Measurements from ENCODE around the gene DNAH7. TPM values are rescaled to one million over a fixed set of nuclear protein-coding genes. Genes with fewer than 3 reads are reported as not detected.

Gene DNAH7
- total RNA-seq, 5 donors from 2014 or later (not counting 1 experiment from before 2014, with no cell fraction given): 0.03 TPM; not detected in 4

DNA sequence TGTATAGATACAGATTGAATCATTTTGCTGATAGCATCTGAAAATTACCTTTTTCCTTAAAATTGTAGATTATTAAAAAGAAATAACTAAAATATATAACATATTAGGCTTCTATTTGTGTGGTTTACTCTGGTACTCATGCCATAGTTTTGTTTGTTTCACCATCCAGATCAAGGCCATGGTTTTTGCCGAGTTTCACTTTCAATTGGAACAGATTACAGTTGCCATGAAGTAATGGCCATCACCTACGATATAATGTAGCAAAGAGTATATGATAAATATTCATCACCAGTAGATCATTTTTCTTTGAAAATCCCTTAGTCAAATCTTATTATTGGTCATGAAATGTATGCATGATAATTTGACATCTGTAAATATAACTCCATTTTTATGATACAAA lies 11.9 kb upstream of the DNAH7 start:
- H3K27ac Mint-ChIP-seq: peak overlapping the region; percentile 3 to 87

GRCh38 chr2:196079052-196079451 lies 10.4 kb upstream of the DNAH7 start:
- no peaks in the 10 kb centered on the region for H3K27me3 ChIP-seq (replicated peaks in 1 of 2; ENCODE audit: control insufficient read depth in 2 of 2, extremely low read depth in 1 of 2, insufficient read depth in 2 of 2, low read length in 1 of 2)
- peaks cover 29 to 33% (median 32%) of the 10 kb centered on the region in 3 donors for H3K4me1 Mint-ChIP-seq
- H3K36me3 ChIP-seq (ENCODE audit: control insufficient read depth in 2 of 2, extremely low read depth in 1 of 2, insufficient read depth in 1 of 2, low read length in 1 of 2): no peaks in the 10 kb centered on the region
- ChIA-PET CTCF (interaction anchor here (0.7 to 5.9 kb wide), 26 partner anchors 11 to 375 kb away, joined by 3 to 68 read pairs (median 8); partner anchors contain the start of gene DNAH7 (in 1 of the 2)), POLR2A (interaction anchor here in 1 of 2 donors (0.5 kb wide), 1 partner anchor 66 kb away, joined by 4 read pairs; no protein-coding TSS in a partner anchor)
- no peak overlapping the region for H3K27ac ChIP-seq (ENCODE audit: low read length)
- H3K4me1 ChIP-seq (ENCODE audit: control insufficient read depth in 1 of 2, extremely low read depth in 1 of 2, insufficient read depth in 2 of 2, low read length in 2 of 2): peaks cover 0 to 4% of the 10 kb centered on the region in 2 experiments
- no peaks in the 10 kb centered on the region for H3K9me3 ChIP-seq
- no peak for ATAC-seq (replicated peaks in 1 of 4)
- H3K27me3 Mint-ChIP-seq: no peaks in the 10 kb centered on the region
- peak overlapping the region in 1 of 2 donors; percentile 13 for H3K27ac Mint-ChIP-seq
- no CpG with 5 or more reads among the region's 1 CpG for WGBS (ENCODE audit: insufficient coverage)
- H3K4me3 Mint-ChIP-seq: no peak overlapping the region
- H3K9me3 Mint-ChIP-seq: peaks cover 7 to 15% (median 9%) of the 10 kb centered on the region in 3 donors
- H3K4me3 ChIP-seq (ENCODE audit: control insufficient read depth in 1 of 2, extremely low read depth in 1 of 2, low read length in 1 of 2): no peak overlapping the region
- DNase-seq: no peak
- peaks cover 15% of the 10 kb centered on the region for H3K36me3 Mint-ChIP-seq

More for the DNA sequence above, 11.9 kb upstream of the DNAH7 start:
- Histone ChIP-seq H3K36me3 (ENCODE audit: control insufficient read depth in 2 of 2, extremely low read depth in 1 of 2, insufficient read depth in 1 of 2, low read length in 1 of 2) (no peaks in the 10 kb centered on the region), H3K4me1 (ENCODE audit: control insufficient read depth in 1 of 2, extremely low read depth in 1 of 2, insufficient read depth in 2 of 2, low read length in 2 of 2) (peaks cover 0 to 4% of the 10 kb centered on the region in 2 experiments), H3K27ac (ENCODE audit: low read length) (no peak overlapping the region), H3K4me3 (ENCODE audit: control insufficient read depth in 1 of 2, extremely low read depth in 1 of 2, low read length in 1 of 2) (no peak overlapping the region), H3K9me3 (no peaks in the 10 kb centered on the region), H3K27me3 (replicated peaks in 1 of 2; ENCODE audit: control insufficient read depth in 2 of 2, extremely low read depth in 1 of 2, insufficient read depth in 2 of 2, low read length in 1 of 2) (no peaks in the 10 kb centered on the region)
- Mint-ChIP-seq H3K4me1 (peaks cover 25 to 32% (median 29%) of the 10 kb centered on the region in 3 donors), H3K36me3 (peaks cover 15% of the 10 kb centered on the region), H3K4me3 (peak overlapping the region; percentile 40 to 59 (median 52)), H3K9me3 (peaks cover 15 to 24% (median 15%) of the 10 kb centered on the region in 3 donors), H3K27me3 (no peaks in the 10 kb centered on the region)
- ChIA-PET POLR2A (no interaction called here), CTCF (interaction anchor here (1.5 to 5.9 kb wide), 5 partner anchors 13 to 256 kb away, joined by 3 to 68 read pairs (median 34); partner anchors contain the start of gene DNAH7 (in 1 of the 2))
- WGBS (ENCODE audit: insufficient coverage): no CpG with 5 or more reads among the region's 2 CpGs
- DNase-seq (no peak), ATAC-seq (replicated peaks in 1 of 4) (no peak)

DNA sequence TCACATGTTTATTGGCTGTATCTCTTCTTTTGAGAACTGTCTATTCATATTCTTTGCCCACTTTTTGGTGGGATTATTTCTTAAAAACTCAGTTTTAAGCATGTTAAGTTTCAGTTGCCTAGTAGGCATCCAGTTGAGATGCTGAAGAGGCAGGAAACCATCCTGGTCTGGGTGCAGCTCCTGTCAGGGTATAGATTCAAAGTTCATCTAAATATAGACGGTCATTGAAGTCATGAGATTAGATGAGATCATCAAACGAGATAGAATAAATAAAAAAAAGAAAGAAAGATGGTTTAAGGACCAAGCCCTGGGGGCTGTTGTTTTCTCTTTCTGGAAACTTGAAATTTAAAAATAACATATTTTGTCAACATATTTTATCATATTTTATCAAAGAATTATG lies 9.2 kb upstream of the DNAH7 start:
- H3K27ac Mint-ChIP-seq: no peak overlapping the region
- ATAC-seq (replicated peaks in 1 of 4): no peak
- H3K27me3 Mint-ChIP-seq: no peaks in the 10 kb centered on the region
- H3K9me3 ChIP-seq: no peaks in the 10 kb centered on the region
- H3K9me3 Mint-ChIP-seq: peaks cover 3 to 8% (median 6%) of the 10 kb centered on the region in 3 donors
- no peak for DNase-seq
- no peak overlapping the region for H3K4me3 ChIP-seq (ENCODE audit: control insufficient read depth in 1 of 2, extremely low read depth in 1 of 2, low read length in 1 of 2)
- no peaks in the 10 kb centered on the region for H3K36me3 ChIP-seq (ENCODE audit: control insufficient read depth in 2 of 2, extremely low read depth in 1 of 2, insufficient read depth in 1 of 2, low read length in 1 of 2)
- peaks cover 0 to 4% of the 10 kb centered on the region in 2 experiments for H3K4me1 ChIP-seq (ENCODE audit: control insufficient read depth in 1 of 2, extremely low read depth in 1 of 2, insufficient read depth in 2 of 2, low read length in 2 of 2)
- WGBS (ENCODE audit: insufficient coverage): no CpG with 5 or more reads among the region's 2 CpGs
- H3K27me3 ChIP-seq (replicated peaks in 1 of 2; ENCODE audit: control insufficient read depth in 2 of 2, extremely low read depth in 1 of 2, insufficient read depth in 2 of 2, low read length in 1 of 2): no peaks in the 10 kb centered on the region
- no peak overlapping the region for H3K27ac ChIP-seq (ENCODE audit: low read length)
- peaks cover 29 to 33% (median 32%) of the 10 kb centered on the region in 3 donors for H3K4me1 Mint-ChIP-seq
- peaks cover 10% of the 10 kb centered on the region for H3K36me3 Mint-ChIP-seq
- POLR2A ChIA-PET: no interaction called here
- CTCF ChIA-PET: interaction anchor here (0.6 to 5.9 kb wide), 42 partner anchors 8 to 379 kb away, joined by 3 to 68 read pairs (median 4); partner anchors contain the start of gene DNAH7 (in 2 of the 2)
- H3K4me3 Mint-ChIP-seq: no peak overlapping the region

GRCh38 chr2:196076778-196077568 lies 8.3 kb upstream of the DNAH7 start:
- H3K36me3 ChIP-seq (ENCODE audit: control insufficient read depth in 2 of 2, extremely low read depth in 1 of 2, insufficient read depth in 1 of 2, low read length in 1 of 2): no peaks in the 10 kb centered on the region
- Mint-ChIP-seq H3K27ac (no peak overlapping the region), H3K9me3 (no peaks in the 10 kb centered on the region), H3K4me1 (peaks cover 24 to 28% (median 27%) of the 10 kb centered on the region in 3 donors), H3K27me3 (no peaks in the 10 kb centered on the region), H3K36me3 (peaks cover 2% of the 10 kb centered on the region), H3K4me3 (no peak overlapping the region)
- no peak overlapping the region for H3K27ac ChIP-seq (ENCODE audit: low read length)
- H3K27me3 ChIP-seq (replicated peaks in 1 of 2; ENCODE audit: control insufficient read depth in 2 of 2, extremely low read depth in 1 of 2, insufficient read depth in 2 of 2, low read length in 1 of 2): no peaks in the 10 kb centered on the region
- H3K9me3 ChIP-seq: no peaks in the 10 kb centered on the region
- POLR2A ChIA-PET: no interaction called here
- CTCF ChIA-PET: interaction anchor here (0.6 to 5.9 kb wide), 23 partner anchors 8 to 585 kb away, joined by 3 to 68 read pairs (median 5); partner anchors contain the start of gene DNAH7 (in 2 of the 2)
- H3K4me3 ChIP-seq (ENCODE audit: control insufficient read depth in 1 of 2, extremely low read depth in 1 of 2, low read length in 1 of 2): no peak overlapping the region
- no CpG with 5 or more reads among the region's 5 CpGs for WGBS (ENCODE audit: insufficient coverage)
- peaks cover 0 to 4% of the 10 kb centered on the region in 2 experiments for H3K4me1 ChIP-seq (ENCODE audit: control insufficient read depth in 1 of 2, extremely low read depth in 1 of 2, insufficient read depth in 2 of 2, low read length in 2 of 2)
- DNase-seq: no peak
- no peak for ATAC-seq (replicated peaks in 1 of 4)

DNA sequence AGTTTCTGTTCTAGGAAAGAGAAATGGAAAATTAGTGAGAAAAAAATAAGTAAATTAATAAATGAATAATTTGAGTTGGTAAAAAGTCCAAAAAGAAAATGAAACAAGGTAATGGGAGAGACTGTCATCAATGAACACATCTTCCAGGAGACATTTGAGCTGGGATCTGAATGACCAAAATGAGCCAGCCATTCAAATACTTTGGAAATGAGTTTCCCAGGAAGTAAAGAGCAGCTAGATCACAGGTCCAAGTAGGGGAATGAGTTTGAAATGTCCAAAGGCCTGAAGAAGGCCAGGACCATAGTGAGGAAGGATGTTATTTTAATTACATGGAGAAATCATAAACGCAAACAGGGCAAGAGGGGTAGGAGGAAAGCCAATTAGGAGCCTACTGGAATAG lies 6.6 kb upstream of the DNAH7 start:
- no CpG with 5 or more reads among the region's 1 CpG for WGBS (ENCODE audit: insufficient coverage)
- DNase-seq: no peak

GRCh38 chr2:196074631-196075030 lies 6.0 kb upstream of the DNAH7 start:
- no peak for ATAC-seq (replicated peaks in 1 of 4)
- no peaks in the 10 kb centered on the region for H3K36me3 ChIP-seq (ENCODE audit: control insufficient read depth in 2 of 2, extremely low read depth in 1 of 2, insufficient read depth in 1 of 2, low read length in 1 of 2)
- Mint-ChIP-seq H3K27me3 (no peaks in the 10 kb centered on the region), H3K4me1 (peaks cover 11 to 15% (median 15%) of the 10 kb centered on the region in 3 donors), H3K4me3 (no peak overlapping the region), H3K27ac (no peak overlapping the region), H3K9me3 (no peaks in the 10 kb centered on the region), H3K36me3 (no peaks in the 10 kb centered on the region)
- H3K9me3 ChIP-seq: no peaks in the 10 kb centered on the region
- H3K27me3 ChIP-seq (replicated peaks in 1 of 2; ENCODE audit: control insufficient read depth in 2 of 2, extremely low read depth in 1 of 2, insufficient read depth in 2 of 2, low read length in 1 of 2): no peaks in the 10 kb centered on the region
- no peak overlapping the region for H3K4me3 ChIP-seq (ENCODE audit: control insufficient read depth in 1 of 2, extremely low read depth in 1 of 2, low read length in 1 of 2)
- CTCF ChIA-PET: interaction anchor here (0.6 to 1.3 kb wide), 6 partner anchors 84 to 379 kb away, joined by 3 to 6 read pairs (median 3); no protein-coding TSS in a partner anchor
- no peak overlapping the region for H3K27ac ChIP-seq (ENCODE audit: low read length)
- POLR2A ChIA-PET: interaction anchor here (0.6 to 0.7 kb wide), 4 partner anchors 10 to 1540 kb away, joined by 4 to 7 read pairs (median 6); no protein-coding TSS in a partner anchor
- DNase-seq: no peak
- H3K4me1 ChIP-seq (ENCODE audit: control insufficient read depth in 1 of 2, extremely low read depth in 1 of 2, insufficient read depth in 2 of 2, low read length in 2 of 2): peaks cover 0 to 4% of the 10 kb centered on the region in 2 experiments

More for the DNA sequence above, 6.6 kb upstream of the DNAH7 start:
- Mint-ChIP-seq H3K4me3 (no peak overlapping the region), H3K4me1 (peaks cover 17 to 21% (median 21%) of the 10 kb centered on the region in 3 donors), H3K9me3 (no peaks in the 10 kb centered on the region), H3K27me3 (no peaks in the 10 kb centered on the region), H3K27ac (peak overlapping the region in 1 of 2 donors; percentile 37), H3K36me3 (no peaks in the 10 kb centered on the region)
- CTCF ChIA-PET: interaction anchor here (0.6 to 1.3 kb wide), 3 partner anchors 69 to 273 kb away, joined by 3 to 4 read pairs (median 4); no protein-coding TSS in a partner anchor
- no peak overlapping the region for H3K27ac ChIP-seq (ENCODE audit: low read length)
- no peak overlapping the region for H3K4me3 ChIP-seq (ENCODE audit: control insufficient read depth in 1 of 2, extremely low read depth in 1 of 2, low read length in 1 of 2)
- H3K27me3 ChIP-seq (replicated peaks in 1 of 2; ENCODE audit: control insufficient read depth in 2 of 2, extremely low read depth in 1 of 2, insufficient read depth in 2 of 2, low read length in 1 of 2): no peaks in the 10 kb centered on the region
- POLR2A ChIA-PET: interaction anchor here in 1 of 2 donors (0.6 kb wide), 2 partner anchors 163 to 1541 kb away, joined by 6 to 7 read pairs; no protein-coding TSS in a partner anchor
- no peaks in the 10 kb centered on the region for H3K36me3 ChIP-seq (ENCODE audit: control insufficient read depth in 2 of 2, extremely low read depth in 1 of 2, insufficient read depth in 1 of 2, low read length in 1 of 2)
- no peak for ATAC-seq (replicated peaks in 1 of 4)
- no peaks in the 10 kb centered on the region for H3K9me3 ChIP-seq
- peaks cover 0 to 4% of the 10 kb centered on the region in 2 experiments for H3K4me1 ChIP-seq (ENCODE audit: control insufficient read depth in 1 of 2, extremely low read depth in 1 of 2, insufficient read depth in 2 of 2, low read length in 2 of 2)

All from T-cell (primary cell).